Cerebellar cortex (tissue), 1 donor: ENCODE results near the gene KRTAP10-6.
"Not testable (repeated sequence)": the region's sequence is repeated elsewhere in the genome, so short reads cannot be mapped to it uniquely, and the experiment has no call there.

ENCODE experiments used
- DNase-seq: peaks from one replicate; pipeline ENCODE4 v3.0.0-alpha.2; 2015; ENCODE audit warnings: low spot score

The KRTAP10-6 gene

DNA sequence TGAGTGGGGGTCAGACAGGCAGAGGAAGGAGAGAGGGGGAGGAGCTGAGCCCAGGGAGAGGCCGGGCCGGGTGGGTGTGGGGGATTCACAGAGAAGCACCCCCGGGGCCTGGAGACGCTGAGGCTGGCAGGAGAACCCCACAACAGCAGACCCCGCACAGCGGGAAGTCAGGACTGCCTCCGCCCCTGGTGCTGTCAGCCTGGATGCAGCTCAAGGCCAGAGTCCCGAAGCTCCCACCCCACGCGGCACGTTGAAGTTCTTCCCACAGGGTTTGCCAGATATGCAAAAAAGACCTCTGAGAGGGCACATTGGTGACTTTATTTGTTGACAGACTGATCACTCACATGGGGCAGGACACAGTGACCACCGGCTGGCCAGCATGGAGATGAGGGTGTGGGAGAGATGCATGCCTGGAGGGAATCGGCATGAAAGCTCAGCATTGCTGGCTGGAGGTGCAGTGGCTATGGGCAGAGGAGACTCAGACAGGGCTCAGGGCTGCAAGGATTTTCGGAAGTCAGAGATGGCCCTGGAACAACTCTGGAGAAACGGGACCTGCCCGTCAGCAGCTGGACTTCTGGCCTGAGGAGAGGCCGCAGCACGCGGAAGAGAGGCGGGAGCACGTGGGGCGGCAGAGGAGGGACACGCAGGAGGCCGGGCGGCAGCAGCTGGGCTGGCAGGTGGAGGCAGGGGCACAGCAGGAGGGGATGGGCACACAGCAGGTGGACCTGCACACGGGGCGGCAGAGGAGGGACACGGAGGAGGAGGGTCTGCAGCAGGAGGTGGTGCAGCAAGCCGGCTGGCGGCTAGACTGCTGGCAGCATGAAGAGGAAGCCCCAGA, 34.6 kb downstream of the KRTAP10-6 start:
- no peak for DNase-seq

DNA sequence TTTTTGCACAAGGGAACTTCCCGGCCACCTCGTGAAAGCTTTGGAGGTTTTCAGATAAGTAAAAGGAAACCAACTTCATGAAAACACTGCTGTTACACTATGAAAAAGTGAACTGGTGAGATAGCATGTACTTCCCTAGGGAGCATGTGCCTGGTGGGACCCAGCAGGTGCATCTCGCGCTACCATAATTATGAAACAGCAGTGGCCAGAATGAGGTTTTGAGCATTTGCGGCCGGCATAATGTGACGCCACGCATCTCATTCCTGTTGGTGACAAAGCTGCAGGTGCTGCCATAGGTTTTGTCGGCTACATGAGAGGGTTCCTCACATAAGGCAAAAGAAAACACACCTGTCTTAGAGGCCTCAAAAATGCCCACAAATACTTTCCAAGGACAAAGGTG, 35.4 kb downstream of the KRTAP10-6 start:
- DNase-seq: no peak

DNA sequence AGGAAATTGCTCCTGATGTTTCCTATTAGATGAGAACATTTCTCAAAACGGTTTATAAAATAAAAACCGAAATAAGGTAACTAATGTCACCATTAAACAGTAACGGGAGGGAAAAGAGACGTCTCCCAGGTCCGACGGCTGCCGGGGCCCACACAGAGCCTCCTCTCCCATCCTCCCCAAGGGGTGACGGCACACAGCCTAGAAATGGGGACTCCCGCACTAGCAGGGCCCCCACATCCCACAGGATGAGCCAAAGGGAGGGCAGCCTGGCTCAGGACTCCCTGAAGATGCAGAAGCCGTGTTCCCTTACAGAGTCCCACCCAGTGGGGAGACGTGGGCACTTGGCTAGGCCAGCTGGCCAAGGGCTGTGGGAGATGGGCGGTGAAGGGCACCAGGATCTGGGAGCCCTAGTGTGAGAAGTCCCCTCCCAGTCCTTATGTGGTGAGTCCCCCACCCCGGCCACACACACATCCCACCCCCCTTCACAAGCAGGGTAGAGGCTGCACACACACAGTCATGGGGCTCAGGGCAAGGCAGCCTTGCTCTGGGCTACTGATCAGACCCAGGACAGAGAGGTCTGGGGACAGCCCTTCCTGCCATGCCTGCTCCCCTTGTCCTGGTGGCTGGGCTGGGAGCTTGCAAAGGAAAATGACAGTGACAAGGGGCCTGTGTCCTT, 37.0 kb downstream of the KRTAP10-6 start:
- no peak for DNase-seq

DNA sequence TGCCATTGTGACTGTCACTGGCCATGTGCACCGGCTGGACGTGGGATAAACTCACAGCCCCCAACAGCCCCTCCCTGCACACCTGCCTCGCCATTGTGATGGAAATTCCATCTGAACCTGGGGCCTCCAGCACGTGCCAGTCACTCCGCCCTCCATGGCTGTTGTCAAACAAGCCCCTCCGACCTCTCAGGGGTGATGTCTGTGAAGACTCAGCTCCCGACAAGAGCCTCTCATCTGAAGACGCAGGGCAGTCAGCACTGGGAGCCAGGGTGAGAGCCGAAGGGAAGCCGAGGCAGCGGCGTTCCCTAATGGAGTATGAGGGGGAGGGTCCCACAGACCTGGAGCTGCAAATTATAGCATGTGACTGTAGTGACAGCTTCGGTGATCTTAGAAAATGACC, 39.6 kb downstream of the KRTAP10-6 start:
- DNase-seq: no peak

DNA sequence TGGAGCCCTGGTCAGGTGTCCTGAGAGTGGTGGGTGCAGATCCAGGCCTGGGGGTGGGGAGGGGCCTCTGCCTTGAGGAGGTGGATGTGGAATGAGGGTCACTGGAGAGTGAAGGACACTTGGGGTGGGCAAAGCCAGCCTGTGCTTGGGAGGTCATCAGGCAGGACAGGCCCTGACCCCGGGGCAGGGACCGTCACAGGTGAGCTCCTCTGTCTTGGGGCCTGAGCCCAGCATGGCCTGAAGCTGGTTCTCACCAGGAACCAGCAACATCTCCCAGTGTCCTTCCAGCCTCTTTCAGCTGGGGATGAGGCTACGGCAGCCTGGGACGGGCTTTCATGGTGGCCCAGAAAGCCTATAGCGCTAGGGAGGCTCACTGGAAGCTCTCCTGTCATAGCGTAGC, 40.2 kb downstream of the KRTAP10-6 start:
- DNase-seq: no peak

DNA sequence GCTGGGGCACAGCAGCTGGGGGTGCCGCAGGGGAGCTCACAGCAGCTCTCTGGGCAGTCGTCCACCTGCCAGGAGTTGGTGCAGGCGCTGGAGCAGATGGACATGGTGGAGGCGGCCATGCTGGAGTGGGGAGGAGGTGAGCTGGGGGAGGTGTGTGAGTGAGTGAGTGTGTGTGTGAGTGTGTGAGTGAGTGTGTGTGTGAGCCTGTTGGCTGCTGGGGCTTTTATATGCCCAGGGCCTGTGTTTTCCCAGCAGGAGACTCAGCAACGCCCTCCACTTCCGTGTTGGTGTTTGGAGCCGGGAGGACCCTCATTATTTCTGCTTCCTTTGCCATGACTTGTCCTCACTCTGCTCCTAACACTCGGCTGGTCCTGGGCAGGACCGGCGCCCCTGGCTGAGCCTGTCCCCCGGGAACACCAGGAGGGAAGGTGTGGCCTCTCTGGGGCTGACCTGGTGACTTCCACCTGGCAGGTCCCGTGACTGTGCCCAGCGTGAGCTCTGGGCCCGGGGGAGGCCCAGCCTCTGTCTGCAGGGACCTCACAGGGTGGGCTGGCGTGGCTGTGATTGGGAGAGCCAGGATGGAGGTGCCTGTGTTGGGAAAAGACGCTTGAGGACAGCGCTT, 40.9 kb downstream of the KRTAP10-6 start, which contains the start of gene KRTAP10-2:
KRTAP10-2 (minus strand) TSS at position 166 of the 622 bp plus-strand sequence; CDS start at position 119, 47 bp downstream.
- DNase-seq: no peak

DNA sequence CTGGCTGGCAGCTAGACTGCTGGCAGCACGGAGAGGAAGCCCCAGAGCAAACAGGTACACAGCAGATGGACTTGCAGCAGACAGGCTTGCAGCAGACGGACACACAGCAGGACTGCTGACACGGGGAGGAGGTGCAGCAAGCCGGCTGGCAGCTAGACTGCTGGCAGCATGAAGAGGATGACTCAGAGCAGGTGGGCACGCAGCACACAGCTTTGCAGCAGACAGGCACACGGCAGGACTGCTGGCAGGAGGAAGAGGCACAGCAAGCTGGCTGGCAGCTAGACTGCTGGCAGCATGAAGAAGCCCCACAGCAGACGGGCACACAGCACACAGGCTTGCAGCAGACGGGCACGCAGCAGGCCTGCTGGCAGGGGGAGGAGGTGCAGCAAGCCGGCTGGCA, 41.5 kb downstream of the KRTAP10-6 start:
- DNase-seq: peak; percentile 22

DNA sequence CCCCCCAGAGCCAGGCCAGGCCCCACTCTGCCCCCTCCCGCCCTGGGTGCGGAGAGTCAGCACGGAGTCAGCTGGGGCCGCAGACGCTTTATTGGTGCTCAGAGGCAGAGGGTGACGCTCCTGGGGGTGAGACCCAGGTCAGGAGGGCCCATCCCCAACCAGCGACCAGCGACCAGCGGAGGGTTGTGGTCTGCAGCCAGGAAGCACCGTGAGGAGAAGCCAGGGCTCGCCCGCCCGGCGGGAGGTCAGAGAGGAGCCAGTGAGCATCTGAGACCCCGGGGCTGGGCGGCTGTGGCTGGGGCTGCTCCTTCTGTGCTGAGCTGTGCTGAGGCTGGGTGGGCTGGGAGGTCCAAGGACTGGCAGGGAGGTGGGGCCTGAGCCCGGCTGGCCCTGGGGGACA, 42.0 kb downstream of the KRTAP10-6 start:
- not testable (repeated sequence) for DNase-seq

DNA sequence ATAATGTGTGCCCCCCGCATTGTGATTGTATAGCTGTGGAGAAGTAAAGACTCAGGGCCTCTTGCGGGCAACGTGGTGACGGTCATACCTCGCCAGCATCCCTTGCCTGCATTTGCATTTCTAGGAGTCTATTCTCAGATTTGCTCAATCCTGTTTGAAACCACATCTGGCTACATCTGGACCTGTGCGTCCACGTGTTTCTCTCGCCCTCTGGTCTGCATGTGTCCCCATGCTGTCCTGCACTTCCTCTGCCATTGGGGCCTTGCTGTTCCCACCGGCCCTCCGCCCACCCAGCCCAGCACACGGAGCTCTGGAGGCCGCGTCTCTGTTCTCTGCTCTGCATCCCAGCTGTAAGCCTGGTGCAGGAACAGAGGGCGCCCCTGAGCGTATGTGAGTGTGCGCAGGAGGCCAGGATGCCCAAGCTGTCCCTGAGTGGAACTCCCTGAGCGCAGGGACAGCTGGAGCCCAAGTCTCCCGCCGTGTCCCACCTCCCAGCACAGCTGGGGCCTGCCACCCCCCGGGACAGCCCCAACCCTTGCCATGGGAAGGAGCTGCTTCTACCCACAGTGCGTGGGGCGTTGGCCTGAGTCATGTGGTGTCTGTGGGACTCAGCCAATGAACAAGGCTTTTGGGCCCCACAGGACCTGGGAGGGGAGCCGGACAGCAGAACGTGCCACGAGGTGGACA, 42.6 kb downstream of the KRTAP10-6 start:
- DNase-seq: no peak

DNA sequence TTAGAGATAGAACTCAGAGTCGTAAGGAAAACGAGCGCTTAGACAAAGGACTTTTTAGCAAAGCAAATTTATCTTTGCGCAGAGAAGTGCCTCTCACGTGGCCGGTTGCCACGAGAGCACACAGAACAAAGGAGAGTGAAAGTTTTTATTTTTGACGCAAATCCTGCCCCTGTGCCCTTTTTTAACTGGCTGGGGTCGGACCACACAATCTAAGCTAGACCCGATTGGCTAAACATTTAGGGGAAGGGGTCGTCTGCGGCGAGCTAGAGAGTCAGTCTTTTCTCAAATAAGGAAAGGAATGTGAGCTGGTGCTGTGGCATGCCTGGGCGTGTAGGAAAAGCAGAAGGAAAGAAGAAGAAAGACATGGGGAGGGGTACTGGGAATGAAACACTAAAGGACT, 43.4 kb downstream of the KRTAP10-6 start:
- DNase-seq: no peak

DNA sequence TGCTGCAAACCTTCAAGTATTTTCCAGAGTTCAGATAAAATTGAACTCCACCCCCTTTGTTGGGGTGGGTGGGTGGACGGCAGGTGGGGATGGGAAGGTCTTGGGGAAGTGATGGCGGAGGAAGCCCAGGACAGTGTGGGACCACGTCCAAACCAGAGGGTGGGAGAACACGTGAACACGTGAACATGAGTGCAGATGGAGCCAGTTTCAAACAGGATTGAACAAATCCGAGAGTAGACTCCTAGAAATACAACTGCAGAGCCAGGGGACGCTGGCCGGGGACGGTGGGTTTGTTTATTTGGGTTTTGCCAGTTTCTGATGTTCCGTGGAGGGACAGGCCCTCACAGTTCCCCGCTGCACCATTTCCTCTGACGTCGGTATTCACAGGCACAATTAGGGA, 43.9 kb downstream of the KRTAP10-6 start:
- no peak for DNase-seq

DNA sequence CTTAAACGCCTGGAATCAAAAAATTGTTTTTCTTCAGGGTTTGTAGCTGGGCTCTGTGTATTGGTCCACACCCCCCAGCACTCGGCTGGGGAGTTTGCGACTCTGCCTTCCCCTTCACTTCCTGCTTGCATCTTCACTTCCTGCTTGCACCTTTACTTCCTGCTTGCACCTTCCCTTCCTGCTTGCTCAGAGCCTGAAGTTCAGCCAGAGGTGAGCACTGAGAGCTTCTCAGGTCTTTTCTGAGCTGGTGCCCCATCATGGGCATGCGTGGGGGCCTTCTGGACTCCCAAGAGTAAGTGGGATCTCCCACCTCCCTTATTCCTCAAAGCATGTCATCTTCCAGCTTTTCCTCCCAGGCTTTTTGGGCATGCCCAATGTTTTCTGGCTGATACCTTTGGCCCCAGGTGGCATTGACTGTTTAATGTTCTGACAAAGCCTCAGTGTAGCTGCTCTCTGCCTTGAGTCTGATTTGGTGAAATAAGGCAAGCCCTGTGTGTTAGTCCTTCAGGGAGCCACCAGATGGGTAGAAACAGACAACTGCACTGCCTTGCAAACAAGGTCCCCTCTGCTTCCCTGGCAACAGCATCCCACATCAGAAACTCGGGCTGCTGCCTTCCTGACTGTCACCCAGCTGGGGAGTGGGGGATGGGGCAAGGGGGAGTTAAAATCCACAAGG, 44.5 kb downstream of the KRTAP10-6 start:
- no peak for DNase-seq

DNA sequence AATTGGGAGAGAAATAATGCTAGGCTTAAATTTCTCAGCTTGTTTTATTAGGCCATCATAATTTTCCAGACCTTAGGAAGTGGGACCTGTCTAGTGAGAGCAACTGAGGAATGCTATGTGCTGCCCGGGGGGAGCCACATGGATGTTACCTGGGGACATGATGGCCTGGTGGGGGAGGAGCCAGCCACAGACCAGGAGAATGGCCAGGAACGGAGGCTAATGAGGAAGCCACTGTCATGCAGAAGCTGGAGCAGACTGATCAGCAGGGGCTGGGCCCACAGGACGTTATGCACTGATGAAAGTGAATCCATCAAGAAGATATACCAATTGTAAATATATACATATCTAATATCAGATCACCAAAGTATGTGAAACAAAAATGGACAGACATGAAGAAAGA, 47.7 kb downstream of the KRTAP10-6 start:
- DNase-seq: no peak

DNA sequence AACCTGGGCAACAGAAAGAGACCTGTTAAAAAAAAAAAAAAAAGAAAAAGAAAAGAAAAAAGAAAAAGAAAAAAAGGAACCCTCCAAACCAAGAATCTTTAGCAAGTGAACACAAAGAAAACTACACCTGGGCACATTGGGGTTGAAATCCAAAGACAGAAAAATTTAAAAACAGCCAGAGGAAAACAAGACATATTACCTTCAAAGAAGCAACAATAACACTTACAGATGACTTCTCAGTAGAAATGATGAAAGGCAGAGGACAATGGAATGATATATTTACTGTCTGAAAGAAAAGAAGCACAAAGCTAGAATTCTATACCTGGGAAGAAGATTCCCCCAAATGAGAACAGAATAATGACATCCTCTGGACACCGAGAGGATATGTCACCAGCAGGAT, 49.6 kb downstream of the KRTAP10-6 start:
- no peak for DNase-seq
